IMR-90 (cell line): Measurements from ENCODE around the gene HOXA5. TPM values are rescaled to one million over a fixed set of nuclear protein-coding genes. Genes with fewer than 3 reads are reported as not detected.

Source experiments
- ATAC-seq: fragments of 200-7000 bp; cut with Tn5 transposase; 2 replicates; pipeline ENCODE4 v1.9.1; 2020; ENCODE audit warnings: low read depth, mild to moderate bottlenecking, moderate library complexity
- BruUV-seq: library from RNA; stranded (reverse); fragments of 400-500 nt; replicated peaks from 2 replicates; lab custom pipeline; 2021; lab: Mats Ljungman, UMichigan
- CTCF ChIA-PET: fragments of 300-600 bp; formaldehyde crosslinking; extraction: SDS; loops from one replicate; lab custom pipeline; 2021; ENCODE audit warnings: antibody characterized with exemption; lab: Yijun Ruan, JAX
- POLR2A ChIA-PET: fragments of 300-600 bp; sonication (Branson Sonifier 250); formaldehyde crosslinking; loops from one replicate; lab custom pipeline; 2022; ENCODE audit warnings: antibody characterized with exemption; ENCODE audit not compliant: unreplicated experiment; lab: Charles Lee
- DNase-seq: peaks from one replicate; pipeline ENCODE4 v3.0.0; 2013
- H2AFZ ChIP-seq: replicated peaks from 2 replicates; pipeline ENCODE3; 2013; ENCODE audit warnings: low read length, mild to moderate bottlenecking; ENCODE audit not compliant: poor library complexity
- H2AK5ac ChIP-seq: 2 replicates; pipeline ENCODE4 v1.6.1; 2013; ENCODE audit warnings: low read depth, low read length, inconsistent platforms
- H2AK9ac ChIP-seq: replicated peaks from 2 replicates; pipeline ENCODE3; 2013; ENCODE audit warnings: mild to moderate bottlenecking, low read depth, low read length, moderate library complexity; ENCODE audit not compliant: poor library complexity
- H2BK120ac ChIP-seq: 2 replicates; pipeline ENCODE4 v1.6.1; 2013; ENCODE audit warnings: low read depth, low read length, inconsistent platforms
- H2BK15ac ChIP-seq: 3 replicates; pipeline ENCODE4 v1.6.1; 2013; ENCODE audit warnings: low read depth, low read length, inconsistent platforms
- H2BK20ac ChIP-seq: 2 replicates; pipeline ENCODE4 v1.6.1; 2013; ENCODE audit warnings: low read depth, mild to moderate bottlenecking, inconsistent platforms, low read length, moderate library complexity
- H2BK5ac ChIP-seq: 2 replicates; pipeline ENCODE4 v1.6.1; 2013; ENCODE audit warnings: mild to moderate bottlenecking, low read depth, low read length, inconsistent platforms; ENCODE audit not compliant: poor library complexity, severe bottlenecking
- H3K14ac ChIP-seq: replicated peaks from 2 replicates; pipeline ENCODE4 v1.6.1; 2013; ENCODE audit warnings: low read depth, low read length, inconsistent platforms
- H3K18ac ChIP-seq: 2 replicates; pipeline ENCODE4 v1.6.1; 2013; ENCODE audit warnings: low read depth, low read length, control low read depth
- H3K23ac ChIP-seq: 2 replicates; pipeline ENCODE4 v1.6.1; 2013; ENCODE audit warnings: low read depth, low read length, inconsistent platforms
- H3K27ac ChIP-seq: 2 replicates; pipeline ENCODE4 v1.5.1; 2013; ENCODE audit warnings: mild to moderate bottlenecking, control low read depth, low read length; ENCODE audit not compliant: insufficient read depth
- H3K27me3 ChIP-seq: 2 replicates; pipeline ENCODE4 v1.6.1; 2013; ENCODE audit warnings: low read length; ENCODE audit not compliant: control insufficient read depth, insufficient read depth
- H3K36me3 ChIP-seq: 2 replicates; pipeline ENCODE4 v1.6.1; 2013; ENCODE audit warnings: low read length, mixed read lengths; ENCODE audit not compliant: control insufficient read depth, insufficient read depth
- H3K4ac ChIP-seq: 2 replicates; pipeline ENCODE4 v1.6.1; 2013; ENCODE audit warnings: low read depth, low read length, inconsistent platforms
- H3K4me1 ChIP-seq: 2 replicates; pipeline ENCODE4 v1.6.1; 2013; ENCODE audit warnings: low read length, mixed read lengths; ENCODE audit not compliant: control insufficient read depth, insufficient read depth
- H3K4me2 ChIP-seq: 2 replicates; pipeline ENCODE4 v1.6.1; 2013; ENCODE audit warnings: low read depth, mild to moderate bottlenecking, control low read depth, low read length, moderate library complexity
- H3K4me3 ChIP-seq: 2 replicates; pipeline ENCODE4 v1.5.1; 2013; ENCODE audit warnings: low read depth, mild to moderate bottlenecking, control low read depth, low read length, moderate library complexity; ENCODE audit not compliant: insufficient read depth
- H3K56ac ChIP-seq: 2 replicates; pipeline ENCODE4 v1.6.1; 2013; ENCODE audit warnings: low read length, inconsistent platforms; ENCODE audit not compliant: insufficient read depth; ENCODE audit errors: extremely low read depth
- H3K79me1 ChIP-seq, 2 experiments: 2 replicates each; pipeline ENCODE4 v1.6.1; 2013; ENCODE audit warnings: low read length in 2 of 2, inconsistent platforms in 1 of 2, low read depth in 1 of 2
- H3K9ac ChIP-seq: 2 replicates; pipeline ENCODE4 v1.6.1; 2013; ENCODE audit warnings: low read depth, low read length, control low read depth
- H3K9me1 ChIP-seq: 2 replicates; pipeline ENCODE4 v1.6.1; 2013; ENCODE audit warnings: low read length, inconsistent platforms; ENCODE audit not compliant: insufficient read depth
- H3K9me3 ChIP-seq: 2 replicates; pipeline ENCODE4 v1.6.1; 2013; ENCODE audit warnings: low read length; ENCODE audit not compliant: control insufficient read depth, insufficient read depth
- H4K20me1 ChIP-seq: 2 replicates; pipeline ENCODE4 v1.6.1; 2013; ENCODE audit warnings: low read length, inconsistent platforms; ENCODE audit not compliant: insufficient read depth
- H4K5ac ChIP-seq: 2 replicates; pipeline ENCODE4 v1.6.1; 2013; ENCODE audit warnings: mild to moderate bottlenecking, low read depth, low read length, control low read depth
- H4K8ac ChIP-seq, 2 experiments: 2 replicates each; pipeline ENCODE4 v1.6.1; 2013; ENCODE audit warnings: low read depth in 2 of 2, low read length in 2 of 2, control low read depth in 1 of 2, inconsistent platforms in 1 of 2
- H4K91ac ChIP-seq: 2 replicates; pipeline ENCODE4 v1.6.1; 2013; ENCODE audit warnings: low read depth, low read length, inconsistent platforms; ENCODE audit not compliant: insufficient read depth
- CHD1 ChIP-seq: IDR thresholded peaks from 2 replicates; pipeline ENCODE4 v1.6.1; 2012; ENCODE audit warnings: low read depth, low read length, improper control_type of control experiment
- RAD21 ChIP-seq: IDR thresholded peaks from 2 replicates; pipeline ENCODE4 v1.6.1; 2012; ENCODE audit warnings: low read length, improper control_type of control experiment
- WGBS, 2 experiments: methylation state at CpG; one replicate each; pipeline versions ENCODE4 v1.1.5 to v1.1.7; 2013; ENCODE audit warnings: missing lambda C conversion rate in 2 of 2; ENCODE audit not compliant: insufficient read length in 1 of 2; ENCODE audit errors: extremely low coverage in 2 of 2; 5-methylcytosine and 5-hydroxymethylcytosine counted together
- dilution Hi-C: fragments of 300-500 bp; cut with HindIII; formaldehyde crosslinking; loops from one replicate; pipeline ENCODE4 v1.14.3; 2018; ENCODE audit warnings: low sequenced_read_pairs; ENCODE audit not compliant: unreplicated experiment
- in situ Hi-C: fragments of 300-500 bp; cut with MboI; formaldehyde crosslinking; loops from 3 replicates; pipeline ENCODE4 v1.14.3; 2019; ENCODE audit warnings: low sequenced_read_pairs, inconsistent platforms, mixed read lengths
- intact Hi-C: fragments of 100-400 bp; cut with micrococcal nuclease; formaldehyde crosslinking; loops from 2 replicates; pipeline ENCODE4 v1.10.0; 2022
- polyA plus RNA-seq, 3 experiments: library from polyadenylated mRNA; depleted of rRNA; stranded (reverse); fragments of >200 nt; gene quantifications; 2 replicates each; pipeline ENCODE4 v1.2.3, GENCODE V29; 2012; ENCODE audit warnings: low replicate concordance in 1 of 3
- total RNA-seq: library from RNA; depleted of rRNA; stranded (reverse); fragments of >200 nt; gene quantifications from 2 replicates; pipeline ENCODE4 v1.2.3, GENCODE V29; 2012
- TF ChIP-seq, protein P1 (sequence below): fragments of 150-350 bp; IDR thresholded peaks from 2 replicates; pipeline ENCODE4 v1.6.1; 2016; ENCODE audit warnings: low read depth, mild to moderate bottlenecking, low read length, moderate library complexity, borderline replicate concordance

Gene HOXA5
- total and polyA plus RNA-seq, 2 of the 4 experiments (the other 2 are of a cell fraction), result 19.9 to 29.4 TPM

DNA sequence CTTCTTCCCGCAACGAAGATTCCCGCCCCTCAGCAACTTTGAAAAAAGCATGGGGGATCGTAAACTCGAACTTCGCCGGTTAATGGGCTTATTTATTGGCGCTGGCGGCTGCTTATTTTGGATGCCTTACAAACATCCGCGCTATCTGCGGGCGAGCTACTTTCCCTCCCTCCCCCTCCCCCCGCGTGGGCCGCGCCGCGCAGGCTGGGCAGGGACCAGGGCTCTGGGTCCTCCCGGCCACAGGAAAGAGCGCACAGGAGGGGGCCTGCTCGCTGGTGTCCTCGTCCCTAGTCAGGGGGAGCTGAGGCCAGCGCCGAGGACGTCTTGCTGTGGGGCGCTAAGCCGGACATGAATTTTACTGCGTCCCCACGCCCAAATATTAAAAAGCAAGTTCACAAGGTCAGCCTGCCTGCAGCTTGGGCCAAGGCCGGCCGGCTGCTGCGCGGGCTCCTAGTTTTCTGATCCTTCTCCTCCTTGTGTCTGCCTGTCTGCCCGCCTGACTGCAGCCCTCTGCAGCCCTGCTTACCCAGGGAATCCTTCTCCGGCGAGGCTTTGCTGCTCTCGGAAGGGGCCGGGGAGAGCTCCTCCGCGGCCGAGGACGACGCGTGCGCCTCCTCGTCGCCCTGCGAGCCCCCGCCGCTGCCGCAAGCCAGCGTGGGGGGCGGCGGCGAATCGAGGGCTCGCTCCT lies 29.5 kb upstream of the HOXA5 start:
- Histone ChIP-seq H2AFZ (peak overlapping the region; percentile 54), H3K27ac (no peak overlapping the region), H4K20me1 (peaks cover 19% of the 10 kb centered on the region; the same call in 1 of the 2 replicates), H3K36me3 (no peaks in the 10 kb centered on the region), H3K56ac (no peak overlapping the region), H3K79me1 (no peaks in the 10 kb centered on the region), H3K4ac (no peak overlapping the region), H3K27me3 (peaks cover 93% of the 10 kb centered on the region), H2BK5ac (no peak overlapping the region), H4K91ac (no peak overlapping the region), H3K4me2 (peak overlapping the region; percentile 46), H3K18ac (no peak overlapping the region), H2BK120ac (no peak overlapping the region), H3K14ac (no peak overlapping the region), H2BK20ac (no peak overlapping the region), H2BK15ac (no peak overlapping the region), H2AK9ac (no peak overlapping the region), H3K4me1 (no peaks in the 10 kb centered on the region), H3K9me1 (no peaks in the 10 kb centered on the region), H3K4me3 (peak overlapping the region; percentile 38), H3K9me3 (peaks cover 16% of the 10 kb centered on the region; the same call in 1 of the 2 replicates), H3K9ac (no peak overlapping the region), H3K23ac (no peak overlapping the region), H4K5ac (no peak overlapping the region), H4K8ac (no peak overlapping the region), H2AK5ac (no peak overlapping the region)
- TF ChIP-seq RAD21 (no peak), CHD1 (no peak)
- TF ChIP-seq, protein P1, sequence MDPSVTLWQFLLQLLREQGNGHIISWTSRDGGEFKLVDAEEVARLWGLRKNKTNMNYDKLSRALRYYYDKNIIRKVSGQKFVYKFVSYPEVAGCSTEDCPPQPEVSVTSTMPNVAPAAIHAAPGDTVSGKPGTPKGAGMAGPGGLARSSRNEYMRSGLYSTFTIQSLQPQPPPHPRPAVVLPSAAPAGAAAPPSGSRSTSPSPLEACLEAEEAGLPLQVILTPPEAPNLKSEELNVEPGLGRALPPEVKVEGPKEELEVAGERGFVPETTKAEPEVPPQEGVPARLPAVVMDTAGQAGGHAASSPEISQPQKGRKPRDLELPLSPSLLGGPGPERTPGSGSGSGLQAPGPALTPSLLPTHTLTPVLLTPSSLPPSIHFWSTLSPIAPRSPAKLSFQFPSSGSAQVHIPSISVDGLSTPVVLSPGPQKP, result no peak
- POLR2A ChIA-PET, result no interaction called here
- DNase-seq (no peak), ATAC-seq (peak; percentile 70)
- no TSS peak for BruUV-seq
- in situ Hi-C loops (no loop called here), intact Hi-C loops (no loop called here), dilution Hi-C loops (no loop called here)
- WGBS, 2 experiments, result 10% methylated on average over 32 of the region's 58 CpGs; no CpG with 5 or more reads in 1 of the 2 experiments
- CTCF ChIA-PET, result no interaction called here
